AG09319 (cell line): ENCODE measurements around the gene INSM2.

ENCODE experiments used
- DNase-seq: peaks from one replicate; pipeline ENCODE4 v3.0.0-alpha.2; 2010; ENCODE audit warnings: low read depth; ENCODE audit errors: extremely low read depth
- TF ChIP-seq, protein P1 (sequence below): IDR thresholded peaks from 2 replicates; pipeline ENCODE4 v1.5.1; 2011; ENCODE audit warnings: low read depth, mild to moderate bottlenecking, inconsistent platforms, low read length, moderate library complexity

INSM2 gene, protein sequence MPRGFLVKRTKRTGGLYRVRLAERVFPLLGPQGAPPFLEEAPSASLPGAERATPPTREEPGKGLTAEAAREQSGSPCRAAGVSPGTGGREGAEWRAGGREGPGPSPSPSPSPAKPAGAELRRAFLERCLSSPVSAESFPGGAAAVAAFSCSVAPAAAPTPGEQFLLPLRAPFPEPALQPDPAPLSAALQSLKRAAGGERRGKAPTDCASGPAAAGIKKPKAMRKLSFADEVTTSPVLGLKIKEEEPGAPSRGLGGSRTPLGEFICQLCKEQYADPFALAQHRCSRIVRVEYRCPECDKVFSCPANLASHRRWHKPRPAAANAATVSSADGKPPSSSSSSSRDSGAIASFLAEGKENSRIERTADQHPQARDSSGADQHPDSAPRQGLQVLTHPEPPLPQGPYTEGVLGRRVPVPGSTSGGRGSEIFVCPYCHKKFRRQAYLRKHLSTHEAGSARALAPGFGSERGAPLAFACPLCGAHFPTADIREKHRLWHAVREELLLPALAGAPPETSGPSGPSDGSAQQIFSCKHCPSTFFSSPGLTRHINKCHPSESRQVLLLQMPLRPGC

DNA sequence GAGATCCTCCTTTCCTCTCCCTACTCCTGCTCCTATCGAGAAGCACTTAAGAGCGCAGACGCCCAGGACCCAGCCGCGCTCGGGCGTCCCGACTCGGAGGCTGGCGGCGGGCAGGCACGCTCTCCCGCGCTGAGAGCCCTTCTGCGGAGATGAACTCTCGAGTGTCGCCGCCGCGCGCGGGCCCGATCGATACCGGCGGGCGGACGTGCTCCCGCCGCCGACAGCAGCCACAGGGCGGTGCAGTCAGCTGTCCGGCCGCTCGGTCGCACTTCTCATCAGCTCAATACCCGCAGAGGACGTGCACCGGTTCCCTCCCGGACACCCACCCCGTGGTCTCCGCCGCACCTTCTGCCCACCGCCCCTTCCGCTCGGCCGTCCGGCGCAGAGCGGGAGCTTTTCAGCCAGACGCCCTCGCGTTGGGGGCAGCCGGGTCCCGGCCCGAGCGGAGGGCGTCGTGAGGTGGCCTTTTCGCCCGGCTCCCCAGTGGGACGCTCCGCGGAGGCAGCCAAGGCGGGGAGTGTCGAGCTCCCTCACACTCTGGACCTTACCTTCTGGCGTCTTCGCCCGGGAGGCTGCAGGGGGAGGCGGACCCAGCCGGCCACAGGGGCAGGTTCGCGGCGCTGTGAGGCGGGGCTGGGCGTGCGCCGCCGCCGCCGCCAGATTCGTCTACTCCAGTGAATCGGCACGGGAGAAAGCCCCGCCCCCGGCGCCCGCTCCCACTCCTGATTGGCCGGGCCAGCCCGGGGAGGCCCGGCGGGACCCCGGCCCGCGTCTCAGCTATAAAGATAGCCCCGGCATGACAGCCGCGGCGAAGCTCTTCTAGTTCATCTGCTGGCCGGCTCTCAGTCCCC is at the start of gene INSM2:
Gene INSM2 (plus strand): TSS at position 808 of the 851 bp plus-strand sequence. CDS start 89 bp downstream, outside the sequence.
- TF ChIP-seq, protein P1, sequence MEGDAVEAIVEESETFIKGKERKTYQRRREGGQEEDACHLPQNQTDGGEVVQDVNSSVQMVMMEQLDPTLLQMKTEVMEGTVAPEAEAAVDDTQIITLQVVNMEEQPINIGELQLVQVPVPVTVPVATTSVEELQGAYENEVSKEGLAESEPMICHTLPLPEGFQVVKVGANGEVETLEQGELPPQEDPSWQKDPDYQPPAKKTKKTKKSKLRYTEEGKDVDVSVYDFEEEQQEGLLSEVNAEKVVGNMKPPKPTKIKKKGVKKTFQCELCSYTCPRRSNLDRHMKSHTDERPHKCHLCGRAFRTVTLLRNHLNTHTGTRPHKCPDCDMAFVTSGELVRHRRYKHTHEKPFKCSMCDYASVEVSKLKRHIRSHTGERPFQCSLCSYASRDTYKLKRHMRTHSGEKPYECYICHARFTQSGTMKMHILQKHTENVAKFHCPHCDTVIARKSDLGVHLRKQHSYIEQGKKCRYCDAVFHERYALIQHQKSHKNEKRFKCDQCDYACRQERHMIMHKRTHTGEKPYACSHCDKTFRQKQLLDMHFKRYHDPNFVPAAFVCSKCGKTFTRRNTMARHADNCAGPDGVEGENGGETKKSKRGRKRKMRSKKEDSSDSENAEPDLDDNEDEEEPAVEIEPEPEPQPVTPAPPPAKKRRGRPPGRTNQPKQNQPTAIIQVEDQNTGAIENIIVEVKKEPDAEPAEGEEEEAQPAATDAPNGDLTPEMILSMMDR, result no peak
- DNase-seq, result no peak

DNA sequence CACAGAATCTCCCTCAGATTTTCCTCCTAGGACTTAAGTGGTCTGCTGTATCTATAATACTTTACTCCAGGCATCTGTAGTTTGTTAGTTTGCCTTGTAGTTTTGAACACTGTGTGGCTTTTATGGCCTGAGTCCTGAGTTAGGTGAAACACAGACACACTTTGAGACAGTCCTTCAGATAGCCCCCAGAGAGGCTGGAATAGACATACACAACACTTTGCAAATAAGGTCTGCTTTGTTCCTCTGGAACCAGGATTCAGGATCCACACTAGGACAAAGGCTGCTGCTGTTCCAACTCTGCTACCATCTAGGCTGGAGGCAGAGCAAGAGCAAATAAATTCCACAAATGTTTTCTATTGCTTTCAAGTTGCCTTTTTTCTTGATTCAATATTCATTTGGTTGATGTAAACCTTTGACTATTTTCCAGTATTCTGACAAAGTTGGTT is 41.4 kb upstream of the INSM2 start:
- DNase-seq, result no peak
- TF ChIP-seq, protein P1, result no peak

DNA sequence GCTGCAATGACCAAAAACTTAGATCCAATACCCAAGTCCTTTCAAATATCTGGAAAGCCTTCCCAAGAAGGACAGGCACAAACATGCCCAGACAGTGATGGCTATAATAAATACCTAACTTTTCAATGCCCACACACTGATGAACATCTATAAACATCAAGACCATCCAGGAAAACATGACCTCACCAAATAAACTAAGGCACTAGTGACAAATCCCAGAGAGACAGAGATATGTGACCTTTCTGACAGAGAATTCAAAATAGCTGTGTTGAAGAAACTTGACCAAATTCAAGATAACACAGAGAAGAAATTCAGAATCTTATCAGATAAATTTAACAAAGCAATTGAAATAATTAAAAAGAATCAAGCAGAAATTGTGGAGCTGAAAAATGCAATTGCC is 38.7 kb upstream of the INSM2 start:
- TF ChIP-seq, protein P1, result no peak
- no peak for DNase-seq

DNA sequence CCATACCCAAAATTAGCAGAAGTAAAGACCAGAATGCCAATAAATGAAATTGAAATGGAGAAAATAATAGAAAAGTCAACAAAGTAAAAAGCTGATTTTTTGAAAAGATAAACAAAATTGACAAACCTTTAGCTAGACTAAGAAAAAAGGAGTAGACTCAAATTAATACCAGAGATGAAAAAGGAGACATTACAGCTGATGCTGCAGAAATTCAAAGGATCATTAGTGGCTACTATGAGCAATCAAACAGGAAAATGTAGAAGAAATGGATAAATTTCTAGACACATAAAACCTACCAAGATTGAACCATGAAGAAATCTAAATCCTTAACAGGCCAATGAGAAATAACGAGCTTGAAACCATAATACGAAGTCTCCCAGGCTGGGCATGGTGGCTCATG is 34.8 kb upstream of the INSM2 start:
- TF ChIP-seq, protein P1, result no peak
- no peak for DNase-seq

DNA sequence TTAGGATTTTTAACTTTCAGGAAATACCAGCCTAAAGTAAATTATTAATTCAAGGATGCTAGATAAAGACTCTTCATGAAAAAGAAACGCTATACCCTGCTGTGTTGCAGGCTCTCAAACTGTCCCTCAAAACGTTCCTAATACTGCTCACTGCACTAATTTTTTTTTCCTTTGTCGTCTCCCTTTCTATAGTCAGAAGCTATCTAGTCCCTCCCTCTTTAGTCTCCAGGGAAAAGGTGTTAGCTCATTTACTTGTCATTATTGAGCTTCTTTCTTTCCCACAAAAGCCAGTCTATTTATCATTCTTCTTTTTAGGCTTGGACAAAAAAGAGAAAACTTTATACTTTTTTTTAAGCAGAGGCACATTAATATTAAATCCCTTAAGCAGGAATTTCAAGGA is 30.3 kb upstream of the INSM2 start:
- DNase-seq, result no peak
- TF ChIP-seq, protein P1, result no peak

DNA sequence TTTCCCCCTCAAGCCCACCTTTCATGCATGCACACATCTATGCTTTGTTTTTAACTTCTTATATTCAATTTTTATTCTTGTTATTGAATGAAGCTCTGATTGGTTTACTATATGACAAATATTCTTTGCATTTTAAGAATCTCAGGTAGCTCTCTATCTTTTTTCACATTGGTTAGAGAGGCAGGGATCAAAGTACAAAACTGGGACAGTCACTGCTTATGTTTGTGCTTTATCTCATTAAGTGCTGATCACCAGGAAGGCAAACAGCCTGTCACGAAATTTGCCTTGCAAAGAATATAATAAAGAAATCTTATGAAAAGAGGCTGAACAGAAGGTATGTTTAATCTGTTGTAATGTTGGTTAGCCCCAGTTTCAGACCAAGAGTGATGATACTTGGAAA is 29.7 kb upstream of the INSM2 start:
- TF ChIP-seq, protein P1, result no peak
- DNase-seq, result no peak
